Ovary (tissue), 3 donors: ENCODE results near the gene RUNX1.

ENCODE experiments used
- CTCF ChIP-seq, 3 donors: fragments of 450-650 bp in 2 of 3; fragments of 200-600 bp in 1 of 3; IDR thresholded peaks; one replicate each; pipeline versions ENCODE4 v1.5.1 to v1.8.0; 2016 to 2022; ENCODE audit warnings: antibody characterized with exemption in 3 of 3, mild to moderate bottlenecking in 1 of 3
- EP300 ChIP-seq: sonication (generic); formaldehyde crosslinking; IDR thresholded peaks from one replicate; pipeline ENCODE4 v1.6.1; 2017; ENCODE audit warnings: antibody characterized with exemption
- POLR2A ChIP-seq: fragments of 450-650 bp; IDR thresholded peaks from one replicate; pipeline ENCODE4 v1.6.1; 2017; ENCODE audit warnings: antibody characterized with exemption, mild to moderate bottlenecking, moderate library complexity
- donor health status: DM: no; HTN: no; CAD: no.

- TF ChIP-seq CTCF (IDR thresholded peaks at IDR 0.05) (no peak), POLR2A (no peak), EP300 (no peak)
Observed at GRCh38 chr21:35046880-35047229, 2.2 kb downstream of the RUNX1 start.
